Lower leg skin (tissue), 4 donors: ENCODE measurements around the gene TXLNA. TPM values are rescaled to one million over a fixed set of nuclear protein-coding genes. Genes with fewer than 3 reads are reported as not detected.

Source experiments
- DNase-seq, 2 donors: peaks; one replicate each; pipeline ENCODE4 v3.0.0-alpha.2; 2019; ENCODE audit warnings: low spot score in 2 of 2
- H3K4me3 ChIP-seq: fragments of 200-600 bp; sonication (generic); 2 replicates; pipeline ENCODE4 v1.5.1; 2017; ENCODE audit warnings: mild to moderate bottlenecking, low read depth; ENCODE audit not compliant: poor library complexity, severe bottlenecking
- POLR2A ChIP-seq, 2 donors: fragments of 450-650 bp; IDR thresholded peaks; one replicate each; pipeline ENCODE4 v1.6.1; 2016 to 2017; ENCODE audit warnings: antibody characterized with exemption in 2 of 2, mild to moderate bottlenecking in 1 of 2, moderate library complexity in 1 of 2
- WGBS, 2 donors: methylation state at CpG; one replicate each; pipeline ENCODE4 v1.1.5; 2018; 5-methylcytosine and 5-hydroxymethylcytosine counted together
- intact Hi-C: fragments of 100-400 bp; cut with DNase I; formaldehyde crosslinking; loops from one replicate; pipeline ENCODE4 v1.15.0; 2023; ENCODE audit warnings: low total_unique reads
- total RNA-seq, 4 donors: library from RNA; depleted of rRNA; stranded (reverse); fragments of >200 nt; gene quantifications; one replicate each; pipeline ENCODE4 v1.1.0, GENCODE V29; 2016
- TF ChIP-seq, protein P1 (sequence below), 3 donors: fragments of 450-650 bp; IDR thresholded peaks; one replicate each; pipeline ENCODE4 v1.5.1; 2016; ENCODE audit warnings: antibody characterized with exemption in 3 of 3, mild to moderate bottlenecking in 3 of 3, moderate library complexity in 2 of 3

TXLNA gene
- total RNA-seq, 4 donors from 2014 or later: 41.1 to 62.0 (median 56.6) TPM

GRCh38 chr1:32187850-32188249, 8.4 kb downstream of the TXLNA start:
- intact Hi-C loops: no loop called here
- no peak overlapping the region for H3K4me3 ChIP-seq
- DNase-seq: no peak
- no peak for TF ChIP-seq POLR2A (IDR thresholded peaks at IDR 0.05)
- TF ChIP-seq, protein P1, sequence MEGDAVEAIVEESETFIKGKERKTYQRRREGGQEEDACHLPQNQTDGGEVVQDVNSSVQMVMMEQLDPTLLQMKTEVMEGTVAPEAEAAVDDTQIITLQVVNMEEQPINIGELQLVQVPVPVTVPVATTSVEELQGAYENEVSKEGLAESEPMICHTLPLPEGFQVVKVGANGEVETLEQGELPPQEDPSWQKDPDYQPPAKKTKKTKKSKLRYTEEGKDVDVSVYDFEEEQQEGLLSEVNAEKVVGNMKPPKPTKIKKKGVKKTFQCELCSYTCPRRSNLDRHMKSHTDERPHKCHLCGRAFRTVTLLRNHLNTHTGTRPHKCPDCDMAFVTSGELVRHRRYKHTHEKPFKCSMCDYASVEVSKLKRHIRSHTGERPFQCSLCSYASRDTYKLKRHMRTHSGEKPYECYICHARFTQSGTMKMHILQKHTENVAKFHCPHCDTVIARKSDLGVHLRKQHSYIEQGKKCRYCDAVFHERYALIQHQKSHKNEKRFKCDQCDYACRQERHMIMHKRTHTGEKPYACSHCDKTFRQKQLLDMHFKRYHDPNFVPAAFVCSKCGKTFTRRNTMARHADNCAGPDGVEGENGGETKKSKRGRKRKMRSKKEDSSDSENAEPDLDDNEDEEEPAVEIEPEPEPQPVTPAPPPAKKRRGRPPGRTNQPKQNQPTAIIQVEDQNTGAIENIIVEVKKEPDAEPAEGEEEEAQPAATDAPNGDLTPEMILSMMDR (IDR thresholded peaks at IDR 0.05): no peak
- WGBS, 2 donors: 97 to 99% methylated on average over 9 of the region's 9 CpGs

- intact Hi-C loops: no loop called here
- WGBS, 2 donors: 80 to 93% methylated on average over 7 to 8 of the region's 8 CpGs
- no peak for TF ChIP-seq POLR2A (IDR thresholded peaks at IDR 0.05)
- TF ChIP-seq, protein P1 (IDR thresholded peaks at IDR 0.05): no peak
- no peak for DNase-seq
- no peak overlapping the region for H3K4me3 ChIP-seq
Measured at GRCh38 chr1:32192220-32192948, 12.9 kb downstream of the TXLNA start.

- DNase-seq: no peak
- intact Hi-C loops: no loop called here
- 95 to 97% methylated on average over 3 to 6 of the region's 6 CpGs for WGBS, 2 donors
- TF ChIP-seq POLR2A (IDR thresholded peaks at IDR 0.05): no peak
- TF ChIP-seq, protein P1 (IDR thresholded peaks at IDR 0.05): no peak
- H3K4me3 ChIP-seq: no peak overlapping the region
Measured at GRCh38 chr1:32194984-32195383, 15.5 kb downstream of the TXLNA start.

DNA sequence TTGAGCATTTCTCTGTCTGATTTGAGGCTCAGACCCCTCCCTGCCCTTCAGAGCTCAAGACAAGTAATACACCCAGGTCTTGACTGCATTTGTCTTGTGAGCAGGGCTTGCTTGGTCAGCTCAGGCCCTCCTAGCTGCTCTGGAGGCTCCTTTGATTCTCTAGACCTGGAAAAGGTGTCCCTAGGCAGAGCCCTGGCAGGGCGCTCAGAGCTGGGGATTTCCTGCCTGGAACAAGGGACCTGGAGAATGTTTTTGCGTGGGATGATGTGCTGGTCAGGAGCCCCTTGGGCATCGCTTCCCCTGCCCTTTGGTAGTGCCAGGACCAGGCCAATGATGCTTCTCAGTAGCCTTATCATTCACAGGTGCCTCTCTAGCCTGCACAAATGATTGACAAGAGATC, 16.1 kb downstream of the TXLNA start:
- no peak for TF ChIP-seq POLR2A (IDR thresholded peaks at IDR 0.05)
- TF ChIP-seq, protein P1 (IDR thresholded peaks at IDR 0.05): no peak
- intact Hi-C loops: no loop called here
- 79 to 83% methylated on average over 2 to 3 of the region's 3 CpGs for WGBS, 2 donors
- no peak for DNase-seq
- H3K4me3 ChIP-seq: no peak overlapping the region

GRCh38 chr1:32195972-32196823, 16.7 kb downstream of the TXLNA start:
- no peak overlapping the region for H3K4me3 ChIP-seq
- DNase-seq: no peak
- TF ChIP-seq, protein P1 (IDR thresholded peaks at IDR 0.05): no peak
- no peak for TF ChIP-seq POLR2A (IDR thresholded peaks at IDR 0.05)
- intact Hi-C loops: no loop called here
